Endothelial cell of umbilical vein (primary cell): ENCODE data around the gene GOLGA6L1. TPM values are rescaled to one million over a fixed set of nuclear protein-coding genes. Genes with fewer than 3 reads are reported as not detected.
"Not testable (repeated sequence)": the region's sequence is repeated elsewhere in the genome, so short reads cannot be mapped to it uniquely, and the experiment has no call there.

ENCODE experiments used
- Bru-seq: library from RNA; stranded (reverse); fragments of 400-500 nt; gene quantifications from one replicate; lab custom pipeline; 2021; lab: Mats Ljungman, UMichigan
- BruChase-seq, 2 experiments: library from RNA; stranded (reverse); fragments of 400-500 nt; gene quantifications; one replicate each; lab custom pipeline; 2021; lab: Mats Ljungman, UMichigan
- BruUV-seq: library from RNA; stranded (reverse); fragments of 400-500 nt; replicated peaks from 2 replicates; lab custom pipeline; 2021; lab: Mats Ljungman, UMichigan
- CTCF ChIA-PET: fragments of 300-600, 350-600 bp; sonication (Branson Sonifier 250); formaldehyde crosslinking; loops from one replicate; lab custom pipeline; 2021; ENCODE audit warnings: antibody characterized with exemption, inconsistent platforms; lab: Charles Lee
- POLR2A ChIA-PET: fragments of 300-600, 350-600 bp; sonication (Branson Sonifier 250); formaldehyde crosslinking; loops from one replicate; lab custom pipeline; 2021; ENCODE audit warnings: antibody characterized with exemption, inconsistent platforms; lab: Charles Lee
- DNase-seq: peaks from one replicate; pipeline ENCODE4 v3.0.0-alpha.2; 2011; ENCODE audit warnings: low read depth, low spot score
- FAIRE-seq: peaks from 2 replicates; lab custom pipeline; 2011; peaks lifted over from hg19 to GRCh38; lab: Jason Lieb, UNC
- H2AFZ ChIP-seq: 2 replicates; pipeline ENCODE4 v1.6.0; 2012; ENCODE audit warnings: low read depth, low read length, control low read depth, inconsistent platforms
- H3K27ac ChIP-seq: 2 replicates; pipeline ENCODE4 v1.5.1; 2011; ENCODE audit warnings: low read depth, mild to moderate bottlenecking, control low read depth, low read length, moderate library complexity; ENCODE audit not compliant: insufficient read depth
- H3K27me3 ChIP-seq, 2 experiments: 2 replicates each; pipeline versions ENCODE4 v1.6.0 to v1.6.1; 2011; ENCODE audit warnings: low read length in 2 of 2, mixed read lengths in 1 of 2; ENCODE audit not compliant: control insufficient read depth in 2 of 2, insufficient read depth in 2 of 2
- H3K36me3 ChIP-seq, 2 experiments: 2 replicates in 1 of 2; 3 replicates in 1 of 2; pipeline ENCODE4 v1.5.1; 2011; ENCODE audit warnings: low read length in 2 of 2, mild to moderate bottlenecking in 1 of 2, moderate library complexity in 1 of 2; ENCODE audit not compliant: control insufficient read depth in 2 of 2, insufficient read depth in 2 of 2; ENCODE audit errors: extremely low read depth in 1 of 2
- H3K4me1 ChIP-seq: 3 replicates; pipeline ENCODE4 v1.5.1; 2011; ENCODE audit warnings: mild to moderate bottlenecking, low read length; ENCODE audit not compliant: control insufficient read depth, insufficient read depth; ENCODE audit errors: extremely low read depth
- H3K4me2 ChIP-seq: 2 replicates; pipeline ENCODE4 v1.6.1; 2011; ENCODE audit warnings: low read length, control low read depth, mixed read lengths; ENCODE audit not compliant: insufficient read depth
- H3K4me3 ChIP-seq, 3 experiments: fragments of 200-600 bp in 1 of 3; sonication (generic), shearing (Covaris generic) in 1 of 3; replicated peaks in 1 of 3; 2 replicates each; pipeline ENCODE4 v1.5.1; 2011 to 2016; ENCODE audit warnings: control low read depth in 3 of 3, low read length in 3 of 3, mild to moderate bottlenecking in 2 of 3, inconsistent platforms in 1 of 3, low read depth in 1 of 3, moderate library complexity in 1 of 3; ENCODE audit not compliant: insufficient read depth in 1 of 3
- H3K79me2 ChIP-seq: 2 replicates; pipeline ENCODE4 v1.6.0; 2012; ENCODE audit warnings: low read length, inconsistent platforms; ENCODE audit not compliant: control insufficient read depth, insufficient read depth
- H3K9ac ChIP-seq: replicated peaks from 2 replicates; pipeline ENCODE3; 2011; ENCODE audit warnings: low read length, control low read depth; ENCODE audit not compliant: insufficient read depth; ENCODE audit errors: extremely low read depth
- H3K9me1 ChIP-seq: replicated peaks from 3 replicates; pipeline ENCODE4 v1.6.0; 2011; ENCODE audit warnings: mild to moderate bottlenecking, low read length; ENCODE audit not compliant: control insufficient read depth, insufficient read depth; ENCODE audit errors: extremely low read depth
- H3K9me3 ChIP-seq: replicated peaks from 2 replicates; pipeline ENCODE4 v1.5.1; 2012; ENCODE audit warnings: low read length, inconsistent platforms; ENCODE audit not compliant: control insufficient read depth, insufficient read depth
- H4K20me1 ChIP-seq: replicated peaks from 2 replicates; pipeline ENCODE3; 2011; ENCODE audit warnings: mild to moderate bottlenecking, low read length; ENCODE audit not compliant: control insufficient read depth, insufficient read depth; ENCODE audit errors: extremely low read depth
- dilution Hi-C: fragments of 300-500 bp; cut with MboI; formaldehyde crosslinking; loops from one replicate; pipeline ENCODE4 v1.15.0; 2019; ENCODE audit warnings: low sequenced_read_pairs; ENCODE audit not compliant: extremely low pct_ligation_motif_present
- intact Hi-C: fragments of 100-400 bp; cut with micrococcal nuclease; formaldehyde crosslinking; loops from one replicate; pipeline ENCODE4 v1.10.0; 2022
- long read RNA-seq: library from polyadenylated mRNA; stranded (forward); transcript quantifications from one replicate; pipeline ENCODE4 v2.0.0, GENCODE V29; 2021
- polyA minus RNA-seq, 3 experiments: library from RNA; depleted of rRNA, polyadenylated mRNA; stranded (reverse); fragments of >200 nt; gene quantifications; 1 replicate in 1 of 3; 2 replicates in 2 of 3; pipeline ENCODE4 v1.2.3, GENCODE V29; 2011
- polyA plus RNA-seq, 4 experiments: library from polyadenylated mRNA; depleted of rRNA in 3 of 4; stranded (reverse) in 3 of 4; unstranded in 1 of 4; fragments of >200 nt; gene quantifications; 2 replicates each; pipeline versions ENCODE4 v1.2.1 to v1.2.3, GENCODE V29; 2011 to 2012; ENCODE audit warnings: missing spikeins in 1 of 4
- total RNA-seq: library from RNA; stranded (reverse); gene quantifications from 2 replicates; pipeline ENCODE4 v1.2.3, GENCODE V29; 2021

Gene GOLGA6L1
- total RNA-seq (not detected in 2 replicates), polyA plus RNA-seq (not detected in 2 replicates), polyA minus RNA-seq (not detected in 2 replicates), Bru-seq, nascent RNA (not detected), BruChase-seq, experiment 1, labeled RNA remaining after a 6-hour chase (not detected), BruChase-seq, experiment 2, labeled RNA remaining after a 2-hour chase (not detected)
- not detected in 2 replicates for polyA plus RNA-seq (2011; cell fraction: cytosol; rRNA removed)
- not detected in 2 replicates for polyA plus RNA-seq (2011; cell fraction: nucleus; rRNA removed)
- not detected in 2 replicates for polyA plus RNA-seq (2012)
- polyA minus RNA-seq (2011; cell fraction: cytosol; rRNA and poly(A)+ RNA removed) = not detected
- not detected in 2 replicates for polyA minus RNA-seq (2011; cell fraction: nucleus; rRNA and poly(A)+ RNA removed)
- long read RNA-seq = 0 reads

DNA sequence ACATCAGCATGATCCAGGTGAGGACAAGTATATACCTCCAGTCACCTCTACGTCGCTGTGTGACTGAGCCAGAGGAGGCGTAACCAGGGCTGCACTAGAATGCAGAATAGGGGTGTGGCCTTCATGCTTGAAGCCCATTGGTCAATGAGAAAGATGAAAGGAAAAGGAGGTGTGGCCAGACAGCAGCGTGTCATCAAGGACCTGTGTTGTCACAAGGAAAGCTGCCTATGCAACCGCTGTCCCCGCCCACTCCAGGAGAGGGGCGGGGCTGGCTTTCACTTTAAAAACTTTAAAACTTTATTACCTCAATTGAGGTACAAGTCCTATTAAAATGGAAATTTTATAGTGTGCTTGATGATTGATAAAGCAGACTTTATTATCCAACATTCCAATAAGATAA, at the start of gene GOLGA6L1:
TSS of gene GOLGA6L1 (minus strand) at position 101 of the 400 bp plus-strand sequence. CDS start at position 10, 91 bp downstream.
- H3K79me2 ChIP-seq, intact Hi-C loops, H3K9ac ChIP-seq, H3K9me3 ChIP-seq, DNase-seq, H3K9me1 ChIP-seq, dilution Hi-C loops, H3K4me1 ChIP-seq, H4K20me1 ChIP-seq, H3K27me3 ChIP-seq, H3K27ac ChIP-seq, BruUV-seq, POLR2A ChIA-PET, H3K4me2 ChIP-seq, H2AFZ ChIP-seq, CTCF ChIA-PET, H3K4me3 ChIP-seq, FAIRE-seq, H3K36me3 ChIP-seq: not testable (repeated sequence)

GRCh38 chr15:23181201-23181600, 44.6 kb upstream of the GOLGA6L1 start:
- H3K4me2 ChIP-seq, BruUV-seq, FAIRE-seq, H3K9ac ChIP-seq, H3K4me3 ChIP-seq, H3K27me3 ChIP-seq, H3K36me3 ChIP-seq, dilution Hi-C loops, DNase-seq, H3K79me2 ChIP-seq, H3K9me3 ChIP-seq, H2AFZ ChIP-seq, CTCF ChIA-PET, H3K27ac ChIP-seq, H4K20me1 ChIP-seq, intact Hi-C loops, H3K4me1 ChIP-seq, POLR2A ChIA-PET, H3K9me1 ChIP-seq: not testable (repeated sequence)

- H3K4me1 ChIP-seq, H4K20me1 ChIP-seq, H3K4me3 ChIP-seq, FAIRE-seq, H2AFZ ChIP-seq, H3K79me2 ChIP-seq, dilution Hi-C loops, H3K36me3 ChIP-seq, H3K9me3 ChIP-seq, CTCF ChIA-PET, POLR2A ChIA-PET, H3K4me2 ChIP-seq, H3K27ac ChIP-seq, intact Hi-C loops, H3K9ac ChIP-seq, BruUV-seq, H3K9me1 ChIP-seq, DNase-seq, H3K27me3 ChIP-seq: not testable (repeated sequence)
Observed at GRCh38 chr15:23180547-23180927, 43.9 kb upstream of the GOLGA6L1 start.

DNA sequence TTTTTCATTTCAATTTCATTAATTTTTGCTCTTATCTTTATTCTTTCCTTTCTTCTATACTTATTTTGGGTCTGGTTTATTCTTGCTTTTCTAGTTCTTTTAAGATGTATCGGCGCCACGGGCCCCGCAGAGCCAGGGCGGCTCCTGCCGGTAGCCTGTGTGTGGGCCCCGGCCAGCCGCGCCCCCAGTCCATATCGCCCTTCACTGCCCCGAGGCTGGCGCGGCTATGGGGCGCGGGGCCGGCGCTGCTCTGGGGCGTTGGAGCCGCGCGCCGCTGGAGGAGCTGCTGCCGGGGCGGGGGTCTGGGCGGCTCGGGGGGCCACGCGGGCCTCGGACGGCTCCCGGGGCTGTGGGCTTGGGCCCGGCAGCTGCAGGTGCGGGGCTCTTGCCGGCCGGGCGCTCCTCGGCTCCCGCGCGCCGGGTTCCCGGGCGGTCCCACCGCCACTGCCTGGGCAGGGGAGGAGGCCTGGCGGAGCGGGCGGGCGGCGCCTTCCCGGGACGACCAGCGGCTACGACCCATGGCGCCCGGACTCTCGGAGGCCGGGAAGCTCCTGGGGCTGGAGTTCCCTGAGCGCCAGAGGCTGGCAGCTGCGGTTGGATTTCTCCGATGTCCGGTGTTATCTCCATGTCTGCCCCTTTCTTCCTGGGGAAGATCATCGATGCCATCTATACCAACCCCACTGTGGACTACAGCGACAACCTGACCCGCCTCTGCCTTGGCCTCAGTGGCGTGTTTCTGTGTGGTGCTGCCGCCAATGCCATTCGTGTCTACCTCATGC, 43.3 kb upstream of the GOLGA6L1 start:
- H3K27me3 ChIP-seq, H3K4me3 ChIP-seq, H3K79me2 ChIP-seq, H3K9me1 ChIP-seq, H3K9ac ChIP-seq, DNase-seq, H4K20me1 ChIP-seq, FAIRE-seq, H2AFZ ChIP-seq, H3K9me3 ChIP-seq, BruUV-seq, intact Hi-C loops, H3K4me2 ChIP-seq, H3K4me1 ChIP-seq, dilution Hi-C loops, CTCF ChIA-PET, POLR2A ChIA-PET, H3K36me3 ChIP-seq, H3K27ac ChIP-seq: not testable (repeated sequence)
